SW480 (cell line): ENCODE results near the gene ST7L.
"Not testable (repeated sequence)": the region's sequence is repeated elsewhere in the genome, so short reads cannot be mapped to it uniquely, and the experiment has no call there.

ENCODE experiments used
- DNase-seq: peaks from one replicate; pipeline ENCODE4 v3.0.0-alpha.2; 2016; ENCODE audit warnings: low spot score

The ST7L gene

GRCh38 chr1:112618721-112619517, at the start of gene ST7L:
Gene ST7L (minus strand): TSS chr1:112619141. CDS start chr1:112619113, 28 bp downstream.
- DNase-seq = peak; percentile 83

- DNase-seq = no peak
Measured at GRCh38 chr1:112666946-112667345, 48.0 kb upstream of the ST7L start.

GRCh38 chr1:112665857-112666256, 46.9 kb upstream of the ST7L start:
- DNase-seq = no peak

- DNase-seq = no peak
Measured at GRCh38 chr1:112651205-112651604, 32.3 kb upstream of the ST7L start.

GRCh38 chr1:112646225-112646624, 27.3 kb upstream of the ST7L start:
- DNase-seq = no peak

GRCh38 chr1:112643080-112643479, 24.1 kb upstream of the ST7L start:
- DNase-seq = no peak

GRCh38 chr1:112640437-112640836, 21.5 kb upstream of the ST7L start:
- DNase-seq = not testable (repeated sequence)

- DNase-seq = no peak
Measured at GRCh38 chr1:112638110-112638428, 19.1 kb upstream of the ST7L start.

GRCh38 chr1:112637254-112638109, 18.5 kb upstream of the ST7L start:
- no peak for DNase-seq

- no peak for DNase-seq
Measured at GRCh38 chr1:112636597-112637253, 17.8 kb upstream of the ST7L start.

- DNase-seq = no peak
Measured at GRCh38 chr1:112636056-112636455, 17.1 kb upstream of the ST7L start.

- DNase-seq = no peak
Measured at GRCh38 chr1:112634367-112634766, 15.4 kb upstream of the ST7L start.

GRCh38 chr1:112633628-112634027, 14.7 kb upstream of the ST7L start:
- no peak for DNase-seq

GRCh38 chr1:112629256-112629655, 10.3 kb upstream of the ST7L start:
- DNase-seq = no peak

- no peak for DNase-seq
Measured at GRCh38 chr1:112628516-112628915, 9.6 kb upstream of the ST7L start.

GRCh38 chr1:112626887-112627286, 7.9 kb upstream of the ST7L start:
- DNase-seq = no peak

- no peak for DNase-seq
Measured at GRCh38 chr1:112626193-112626592, 7.3 kb upstream of the ST7L start.

- no peak for DNase-seq
Measured at GRCh38 chr1:112625696-112626095, 6.8 kb upstream of the ST7L start.

- not testable (repeated sequence) for DNase-seq
Measured at GRCh38 chr1:112624493-112624892, 5.6 kb upstream of the ST7L start.

- no peak for DNase-seq
Measured at GRCh38 chr1:112620377-112620695, 1.4 kb upstream of the ST7L start.

- peak; percentile 90 for DNase-seq
Measured at GRCh38 chr1:112619518-112620376, 806 bp upstream of the ST7L start, which contains the start of gene CAPZA1. Gene CAPZA1 (plus strand): TSS chr1:112619832. CDS start chr1:112619845, 13 bp downstream.
